K562 (cell line): ENCODE measurements around the gene PDCD6IP. TPM values are rescaled to one million over a fixed set of nuclear protein-coding genes. Genes with fewer than 3 reads are reported as not detected.

ENCODE experiments used
- ATF7 ChIP-seq: fragments of 450-650 bp; IDR thresholded peaks from 2 replicates; pipeline ENCODE4 v1.7.1; 2014; ENCODE audit warnings: mild to moderate bottlenecking, moderate library complexity
- BRF1 ChIP-seq: IDR thresholded peaks from 3 replicates; pipeline ENCODE4 v1.6.1; 2011; ENCODE audit warnings: borderline replicate concordance, mild to moderate bottlenecking; ENCODE audit not compliant: insufficient read length; ENCODE audit errors: extremely low read depth
- CAMTA2 ChIP-seq: fragments of 250-450 bp; sonication (Bioruptor Pico); conservative IDR thresholded peaks from 2 replicates; pipeline ENCODE4 v1.5.1; 2022
- E2F1 ChIP-seq: sonication (generic); formaldehyde crosslinking; IDR thresholded peaks from 2 replicates; pipeline ENCODE4 v1.8.1; 2023; ENCODE audit warnings: mild to moderate bottlenecking, missing genetic modification reagents, moderate library complexity
- E2F8 ChIP-seq: fragments of 450-650 bp; IDR thresholded peaks from 2 replicates; pipeline ENCODE4 v1.7.1; 2018; ENCODE audit warnings: mild to moderate bottlenecking, low read depth; ENCODE audit not compliant: partially characterized antibody
- ID3 ChIP-seq, 2 experiments: fragments of 250-450 bp in 1 of 2; fragments of 450-650 bp in 1 of 2; sonication (Bioruptor Pico) in 1 of 2; IDR thresholded peaks; 2 replicates each; pipeline versions ENCODE4 v1.6.1 to v1.8.0; 2016 to 2021; ENCODE audit warnings: mild to moderate bottlenecking in 2 of 2, moderate library complexity in 2 of 2, missing compliant biosample characterization in 1 of 2, missing genetic modification characterization in 1 of 2
- KDM1A ChIP-seq, 2 experiments: fragments of 450-650 bp; IDR thresholded peaks; 2 replicates each; pipeline ENCODE4 v1.6.1; 2016; ENCODE audit warnings: mild to moderate bottlenecking in 2 of 2
- KDM2B ChIP-seq: fragments of 250-450 bp; sonication (Bioruptor Pico); IDR thresholded peaks from 2 replicates; pipeline ENCODE4 v1.8.0; 2021; ENCODE audit warnings: mild to moderate bottlenecking, moderate library complexity
- MTA2 ChIP-seq: fragments of 450-650 bp; IDR thresholded peaks from 2 replicates; pipeline ENCODE4 v1.6.1; 2016; ENCODE audit warnings: low read depth
- PPARD ChIP-seq: fragments of 250-450 bp; sonication (Bioruptor Pico); IDR thresholded peaks from 2 replicates; pipeline ENCODE4 v1.8.0; 2022; ENCODE audit warnings: inconsistent platforms, mild to moderate bottlenecking, moderate library complexity
- PRDM10 ChIP-seq: fragments of 450-650 bp; IDR thresholded peaks from 2 replicates; pipeline ENCODE4 v1.6.1; 2018; ENCODE audit not compliant: partially characterized antibody
- RHOXF2B ChIP-seq: fragments of 250-450 bp; sonication (Bioruptor Pico); conservative IDR thresholded peaks from 2 replicates; pipeline ENCODE4 v1.5.1; 2021
- SIN3B ChIP-seq: fragments of 450-650 bp; IDR thresholded peaks from 2 replicates; pipeline ENCODE4 v1.6.1; 2017; ENCODE audit warnings: low read depth, mild to moderate bottlenecking, moderate library complexity
- TAF15 ChIP-seq: fragments of 200-400 bp; formaldehyde crosslinking; IDR thresholded peaks from 2 replicates; pipeline ENCODE4 v1.6.1; 2017; ENCODE audit warnings: mild to moderate bottlenecking, low read depth, low read length, moderate library complexity
- WHSC1 ChIP-seq: IDR thresholded peaks from one replicate; pipeline ENCODE4 v1.6.1; 2012; ENCODE audit warnings: low read length, control low read depth, inconsistent platforms
- XRCC3 ChIP-seq: fragments of 450-650 bp; IDR thresholded peaks from 2 replicates; pipeline ENCODE4 v1.6.1; 2017; ENCODE audit warnings: mild to moderate bottlenecking, moderate library complexity
- ZBTB1 ChIP-seq: sonication (generic); formaldehyde crosslinking; IDR thresholded peaks from 2 replicates; pipeline ENCODE4 v1.8.1; 2023; ENCODE audit warnings: missing genetic modification reagents, low read depth, mild to moderate bottlenecking, borderline replicate concordance
- ZBTB33 ChIP-seq: sonication (generic); formaldehyde crosslinking; IDR thresholded peaks from 2 replicates; pipeline ENCODE4 v1.8.1; 2023; ENCODE audit warnings: mild to moderate bottlenecking, missing genetic modification reagents
- polyA plus RNA-seq, 8 experiments: library from polyadenylated mRNA; depleted of rRNA in 4 of 8; stranded (reverse) in 5 of 8; unstranded in 3 of 8; fragments of >200 nt; fragmentation: Nextera tagmentation in 2 of 8; fragmentation: Illumina TruSeq in 1 of 8; extraction: Ambion mirVana in 2 of 8; extraction: Trizol in 1 of 8; gene quantifications; 2 replicates each; pipeline versions ENCODE4 v1.2.1 to v1.2.3, GENCODE V29; 2011 to 2014; ENCODE audit warnings: inconsistent platforms in 1 of 8, missing spikeins in 1 of 8
- total RNA-seq, 7 experiments: library from RNA; depleted of rRNA in 6 of 7; stranded (reverse); fragments of >200 nt in 6 of 7; fragmentation: Illumina TruSeq in 2 of 7; extraction: Trizol in 2 of 7; gene quantifications; 2 replicates each; pipeline versions ENCODE4 v1.2.1 to v1.2.3, GENCODE V29; 2011 to 2021; ENCODE audit warnings: low replicate concordance in 1 of 7

Gene PDCD6IP
- total and polyA plus RNA-seq, 9 of the 15 experiments (the other 6 are each of a cell fraction or from before 2014, with no cell fraction given) = 40.2 to 302 (median 122) TPM

- no peak for TF ChIP-seq XRCC3
- no peak for TF ChIP-seq ZBTB33 (CRISPR knock-in tag)
- TF ChIP-seq WHSC1 = peak; percentile 3
- TF ChIP-seq KDM1A (IDR thresholded peaks at IDR 0.05) = peak in 1 of 2 experiments; percentile 19; a peak in 2 of 4 replicates
- no peak for TF ChIP-seq E2F1 (CRISPR knock-in tag)
- peak; percentile 40 for TF ChIP-seq MTA2
- TF ChIP-seq KDM2B (CRISPR knock-in tag) = no peak
- no peak for TF ChIP-seq CAMTA2 (CRISPR knock-in tag)
- TF ChIP-seq ID3 (CRISPR knock-in tag; IDR thresholded peaks at IDR 0.05) = no peak
- TF ChIP-seq ID3 (tag; IDR thresholded peaks at IDR 0.05) = peak; percentile 85
- TF ChIP-seq TAF15 = no peak
- no peak for TF ChIP-seq SIN3B
- no peak for TF ChIP-seq BRF1
- TF ChIP-seq ZBTB1 = no peak
- no peak for TF ChIP-seq PRDM10
- no peak for TF ChIP-seq RHOXF2B
- TF ChIP-seq ATF7 = 0 out of 2 replicates have a peak, but pooled peaks have one; percentile 25
- no peak for TF ChIP-seq E2F8
- TF ChIP-seq PPARD (CRISPR knock-in tag) = no peak
These were observed 103.6 kb downstream of the PDCD6IP start (continued) for GRCh38 chr3:33901862-33902563.
